ENCODE data around the gene FOCAD.
"Not testable (repeated sequence)": the region's sequence is repeated elsewhere in the genome, so short reads cannot be mapped to it uniquely, and the experiment has no call there.

Gene FOCAD

GRCh38 chr9:20974191-20974938 is 290.3 kb downstream of the FOCAD start:
- H3K4ac ChIP-seq (ENCODE audit: low read depth, low read length); H3K4me2 ChIP-seq (ENCODE audit: low read length); H3K79me1 ChIP-seq (ENCODE audit: low read length); H3K27me3 ChIP-seq (ENCODE audit: insufficient read depth, low read length, poor library complexity); H3K79me2 ChIP-seq (ENCODE audit: control insufficient read depth, insufficient read depth, low read length); H2BK5ac ChIP-seq (ENCODE audit: low read length); H3K9ac ChIP-seq (ENCODE audit: low read length); H3K36me3 ChIP-seq (ENCODE audit: control insufficient read depth, insufficient read depth, low read length); H3K56ac ChIP-seq (ENCODE audit: low read length); H3K18ac ChIP-seq (ENCODE audit: low read length); DNase-seq; H2AK5ac ChIP-seq (ENCODE audit: low read length); H3K4me1 ChIP-seq (ENCODE audit: control insufficient read depth, low read depth, low read length); H4K8ac ChIP-seq (ENCODE audit: low read depth, low read length); H3K23ac ChIP-seq (ENCODE audit: low read length); H2BK15ac ChIP-seq (replicated peaks; ENCODE audit: low read depth); H4K5ac ChIP-seq (ENCODE audit: low read length); H3K27ac ChIP-seq (ENCODE audit: low read depth, low read length); H2BK120ac ChIP-seq (ENCODE audit: low read depth, low read length); H3K4me3 ChIP-seq (ENCODE audit: low read length): not testable (repeated sequence)
- WGBS (ENCODE audit: extremely low coverage, insufficient coverage, low lambda C conversion rate), result no CpG with 5 or more reads among the region's 2 CpGs

- Histone ChIP-seq H3K4me3 (ENCODE audit: low read length) (no peak overlapping the region), H3K79me2 (ENCODE audit: control insufficient read depth, insufficient read depth, low read length) (no peaks in the 10 kb centered on the region), H3K23ac (ENCODE audit: low read length) (no peak overlapping the region), H3K36me3 (ENCODE audit: control insufficient read depth, insufficient read depth, low read length) (no peaks in the 10 kb centered on the region), H2BK5ac (ENCODE audit: low read length) (no peak overlapping the region), H3K27me3 (ENCODE audit: insufficient read depth, low read length, poor library complexity) (no peaks in the 10 kb centered on the region), H3K4me2 (ENCODE audit: low read length) (no peak overlapping the region), H3K18ac (ENCODE audit: low read length) (no peak overlapping the region), H3K27ac (ENCODE audit: low read depth, low read length) (no peak overlapping the region), H3K56ac (ENCODE audit: low read length) (no peak overlapping the region), H3K4ac (ENCODE audit: low read depth, low read length) (no peak overlapping the region), H4K8ac (ENCODE audit: low read depth, low read length) (no peak overlapping the region), H3K79me1 (ENCODE audit: low read length) (no peaks in the 10 kb centered on the region), H2AK5ac (ENCODE audit: low read length) (no peak overlapping the region), H3K4me1 (ENCODE audit: control insufficient read depth, low read depth, low read length) (no peaks in the 10 kb centered on the region), H2BK120ac (ENCODE audit: low read depth, low read length) (no peak overlapping the region), H4K5ac (ENCODE audit: low read length) (no peak overlapping the region), H3K9ac (ENCODE audit: low read length) (no peak overlapping the region), H2BK15ac (replicated peaks; ENCODE audit: low read depth) (no peak overlapping the region)
- no CpG with 5 or more reads among the region's 2 CpGs for WGBS (ENCODE audit: extremely low coverage, insufficient coverage, low lambda C conversion rate)
- no peak for DNase-seq
These were observed 294.2 kb downstream of the FOCAD start for GRCh38 chr9:20978249-20978648.

GRCh38 chr9:20980832-20981455 is 296.9 kb downstream of the FOCAD start:
- Histone ChIP-seq H4K5ac (ENCODE audit: low read length) (no peak overlapping the region), H3K56ac (ENCODE audit: low read length) (no peak overlapping the region), H4K8ac (ENCODE audit: low read depth, low read length) (no peak overlapping the region), H3K36me3 (ENCODE audit: control insufficient read depth, insufficient read depth, low read length) (no peaks in the 10 kb centered on the region), H3K27ac (ENCODE audit: low read depth, low read length) (no peak overlapping the region), H2BK5ac (ENCODE audit: low read length) (no peak overlapping the region), H3K4ac (ENCODE audit: low read depth, low read length) (no peak overlapping the region), H3K23ac (ENCODE audit: low read length) (no peak overlapping the region), H2BK15ac (replicated peaks; ENCODE audit: low read depth) (no peak overlapping the region), H3K4me3 (ENCODE audit: low read length) (no peak overlapping the region), H3K79me1 (ENCODE audit: low read length) (no peaks in the 10 kb centered on the region), H3K27me3 (ENCODE audit: insufficient read depth, low read length, poor library complexity) (no peaks in the 10 kb centered on the region), H3K4me1 (ENCODE audit: control insufficient read depth, low read depth, low read length) (no peaks in the 10 kb centered on the region), H3K4me2 (ENCODE audit: low read length) (no peak overlapping the region), H2BK120ac (ENCODE audit: low read depth, low read length) (no peak overlapping the region), H3K79me2 (ENCODE audit: control insufficient read depth, insufficient read depth, low read length) (no peaks in the 10 kb centered on the region), H2AK5ac (ENCODE audit: low read length) (no peak overlapping the region), H3K18ac (ENCODE audit: low read length) (no peak overlapping the region), H3K9ac (ENCODE audit: low read length) (no peak overlapping the region)
- WGBS (ENCODE audit: extremely low coverage, insufficient coverage, low lambda C conversion rate), result no CpG with 5 or more reads among the region's 3 CpGs
- no peak for DNase-seq

GRCh38 chr9:20981486-20981885 is 297.4 kb downstream of the FOCAD start:
- DNase-seq, result no peak
- no peak overlapping the region for H3K56ac ChIP-seq (ENCODE audit: low read length)
- no peaks in the 10 kb centered on the region for H3K79me2 ChIP-seq (ENCODE audit: control insufficient read depth, insufficient read depth, low read length)
- no peak overlapping the region for H2AK5ac ChIP-seq (ENCODE audit: low read length)
- WGBS (ENCODE audit: extremely low coverage, insufficient coverage, low lambda C conversion rate), result no CpG with 5 or more reads among the region's 2 CpGs
- no peaks in the 10 kb centered on the region for H3K79me1 ChIP-seq (ENCODE audit: low read length)
- no peak overlapping the region for H3K27ac ChIP-seq (ENCODE audit: low read depth, low read length)
- no peak overlapping the region for H2BK120ac ChIP-seq (ENCODE audit: low read depth, low read length)
- no peak overlapping the region for H4K8ac ChIP-seq (ENCODE audit: low read depth, low read length)
- H3K18ac ChIP-seq (ENCODE audit: low read length), result no peak overlapping the region
- H3K4me1 ChIP-seq (ENCODE audit: control insufficient read depth, low read depth, low read length), result no peaks in the 10 kb centered on the region
- no peak overlapping the region for H3K4ac ChIP-seq (ENCODE audit: low read depth, low read length)
- H3K23ac ChIP-seq (ENCODE audit: low read length), result no peak overlapping the region
- no peak overlapping the region for H3K4me3 ChIP-seq (ENCODE audit: low read length)
- H3K36me3 ChIP-seq (ENCODE audit: control insufficient read depth, insufficient read depth, low read length), result no peaks in the 10 kb centered on the region
- no peak overlapping the region for H2BK15ac ChIP-seq (replicated peaks; ENCODE audit: low read depth)
- H4K5ac ChIP-seq (ENCODE audit: low read length), result no peak overlapping the region
- H3K9ac ChIP-seq (ENCODE audit: low read length), result no peak overlapping the region
- no peak overlapping the region for H2BK5ac ChIP-seq (ENCODE audit: low read length)
- no peak overlapping the region for H3K4me2 ChIP-seq (ENCODE audit: low read length)
- H3K27me3 ChIP-seq (ENCODE audit: insufficient read depth, low read length, poor library complexity), result no peaks in the 10 kb centered on the region

GRCh38 chr9:20984506-20984905 is 300.4 kb downstream of the FOCAD start:
- no peak overlapping the region for H3K18ac ChIP-seq (ENCODE audit: low read length)
- no peak for DNase-seq
- H3K27ac ChIP-seq (ENCODE audit: low read depth, low read length), result no peak overlapping the region
- no CpG with 5 or more reads among the region's 3 CpGs for WGBS (ENCODE audit: extremely low coverage, insufficient coverage, low lambda C conversion rate)
- H4K8ac ChIP-seq (ENCODE audit: low read depth, low read length), result no peak overlapping the region
- H2BK5ac ChIP-seq (ENCODE audit: low read length), result no peak overlapping the region
- no peak overlapping the region for H2BK15ac ChIP-seq (replicated peaks; ENCODE audit: low read depth)
- no peak overlapping the region for H3K56ac ChIP-seq (ENCODE audit: low read length)
- no peaks in the 10 kb centered on the region for H3K27me3 ChIP-seq (ENCODE audit: insufficient read depth, low read length, poor library complexity)
- H3K79me2 ChIP-seq (ENCODE audit: control insufficient read depth, insufficient read depth, low read length), result no peaks in the 10 kb centered on the region
- no peak overlapping the region for H2BK120ac ChIP-seq (ENCODE audit: low read depth, low read length)
- no peak overlapping the region for H3K9ac ChIP-seq (ENCODE audit: low read length)
- no peak overlapping the region for H3K4me2 ChIP-seq (ENCODE audit: low read length)
- H3K4me3 ChIP-seq (ENCODE audit: low read length), result no peak overlapping the region
- no peak overlapping the region for H4K5ac ChIP-seq (ENCODE audit: low read length)
- no peak overlapping the region for H3K4ac ChIP-seq (ENCODE audit: low read depth, low read length)
- H2AK5ac ChIP-seq (ENCODE audit: low read length), result no peak overlapping the region
- H3K79me1 ChIP-seq (ENCODE audit: low read length), result no peaks in the 10 kb centered on the region
- H3K4me1 ChIP-seq (ENCODE audit: control insufficient read depth, low read depth, low read length), result no peaks in the 10 kb centered on the region
- no peaks in the 10 kb centered on the region for H3K36me3 ChIP-seq (ENCODE audit: control insufficient read depth, insufficient read depth, low read length)
- H3K23ac ChIP-seq (ENCODE audit: low read length), result no peak overlapping the region
